HG02798 (cell line): ENCODE measurements around the gene CLMN.
"Not testable (repeated sequence)": the region's sequence is repeated elsewhere in the genome, so short reads cannot be mapped to it uniquely, and the experiment has no call there.

Experiments
- ATAC-seq: cut with Tn5 transposase; IDR thresholded peaks from one replicate; pipeline ENCODE4 v1.9.1; 2021; ENCODE audit warnings: mild to moderate bottlenecking; ENCODE audit not compliant: unreplicated experiment, poor library complexity

The CLMN gene

GRCh38 chr14:95150910-95151309 is 168.8 kb downstream of the CLMN start:
- ATAC-seq: no peak

GRCh38 chr14:95149441-95149840 is 170.3 kb downstream of the CLMN start:
- ATAC-seq: no peak

- no peak for ATAC-seq
Observed at GRCh38 chr14:95147597-95147996, 172.1 kb downstream of the CLMN start.

- no peak for ATAC-seq
Observed at GRCh38 chr14:95146079-95146771, 173.5 kb downstream of the CLMN start.

- ATAC-seq: no peak
Observed at GRCh38 chr14:95144849-95145248, 174.9 kb downstream of the CLMN start.

GRCh38 chr14:95143808-95144620 is 175.7 kb downstream of the CLMN start:
- no peak for ATAC-seq

GRCh38 chr14:95142208-95142607 is 177.5 kb downstream of the CLMN start:
- no peak for ATAC-seq

GRCh38 chr14:95141684-95142083 is 178.0 kb downstream of the CLMN start:
- ATAC-seq: no peak

- no peak for ATAC-seq
Observed at GRCh38 chr14:95140060-95140858, 179.4 kb downstream of the CLMN start.

GRCh38 chr14:95138876-95139275 is 180.8 kb downstream of the CLMN start:
- no peak for ATAC-seq

- not testable (repeated sequence) for ATAC-seq
Observed at GRCh38 chr14:95138455-95138854, 181.3 kb downstream of the CLMN start.

- ATAC-seq: no peak
Observed at GRCh38 chr14:95137804-95138167, 181.9 kb downstream of the CLMN start.

GRCh38 chr14:95137164-95137803 is 182.4 kb downstream of the CLMN start:
- no peak for ATAC-seq

- no peak for ATAC-seq
Observed at GRCh38 chr14:95136631-95137030, 183.1 kb downstream of the CLMN start.

GRCh38 chr14:95134304-95134933 is 185.3 kb downstream of the CLMN start:
- ATAC-seq: no peak

GRCh38 chr14:95133282-95133681 is 186.4 kb downstream of the CLMN start:
- no peak for ATAC-seq

GRCh38 chr14:95132760-95133159 is 186.9 kb downstream of the CLMN start:
- no peak for ATAC-seq
